ENCODE data around the gene CAST.
A peak's percentile ranks its signal among the peaks of the same experiment; 100 is the strongest.

The CAST gene

GRCh38 chr5:96785326-96786109 is 123.3 kb downstream of the CAST start:
- H3K9me3 Mint-ChIP-seq: peaks cover 4% of the 10 kb centered on the region
- no peak for TF ChIP-seq CTCF (IDR thresholded peaks at IDR 0.05)
- no peak for DNase-seq
- H3K27me3 Mint-ChIP-seq (ENCODE audit: low read depth, poor library complexity): no peaks in the 10 kb centered on the region
- H3K36me3 Mint-ChIP-seq (ENCODE audit: low read depth): peaks cover 36% of the 10 kb centered on the region
- no peak overlapping the region for H3K27ac Mint-ChIP-seq
- peaks cover 11% of the 10 kb centered on the region for H3K4me1 Mint-ChIP-seq
- H3K4me3 Mint-ChIP-seq: no peak overlapping the region

- DNase-seq: no peak
- Mint-ChIP-seq H3K4me1 (peaks cover 11% of the 10 kb centered on the region), H3K9me3 (no peaks in the 10 kb centered on the region), H3K36me3 (ENCODE audit: low read depth) (peaks cover 35% of the 10 kb centered on the region), H3K27me3 (ENCODE audit: low read depth, poor library complexity) (no peaks in the 10 kb centered on the region), H3K4me3 (no peak overlapping the region), H3K27ac (peak overlapping the region; percentile 75)
- no peak for TF ChIP-seq CTCF (IDR thresholded peaks at IDR 0.05)
Observed at GRCh38 chr5:96788112-96788749, 126.1 kb downstream of the CAST start.

GRCh38 chr5:96789794-96790330 is 127.7 kb downstream of the CAST start:
- Mint-ChIP-seq H3K9me3 (no peaks in the 10 kb centered on the region), H3K27me3 (ENCODE audit: low read depth, poor library complexity) (no peaks in the 10 kb centered on the region), H3K36me3 (ENCODE audit: low read depth) (peaks cover 20% of the 10 kb centered on the region), H3K4me3 (no peak overlapping the region), H3K4me1 (peaks cover 11% of the 10 kb centered on the region), H3K27ac (no peak overlapping the region)
- no peak for DNase-seq
- no peak for TF ChIP-seq CTCF (IDR thresholded peaks at IDR 0.05)

GRCh38 chr5:96790961-96791504 is 128.9 kb downstream of the CAST start:
- H3K4me1 Mint-ChIP-seq: no peaks in the 10 kb centered on the region
- TF ChIP-seq CTCF (IDR thresholded peaks at IDR 0.05): no peak
- no peak overlapping the region for H3K4me3 Mint-ChIP-seq
- H3K9me3 Mint-ChIP-seq: peaks cover 3% of the 10 kb centered on the region
- H3K27me3 Mint-ChIP-seq (ENCODE audit: low read depth, poor library complexity): no peaks in the 10 kb centered on the region
- no peak for DNase-seq
- no peak overlapping the region for H3K27ac Mint-ChIP-seq
- peaks cover 15% of the 10 kb centered on the region for H3K36me3 Mint-ChIP-seq (ENCODE audit: low read depth)

- no peak for DNase-seq
- Mint-ChIP-seq H3K4me3 (no peak overlapping the region), H3K9me3 (peaks cover 3% of the 10 kb centered on the region), H3K27ac (no peak overlapping the region), H3K27me3 (ENCODE audit: low read depth, poor library complexity) (no peaks in the 10 kb centered on the region), H3K4me1 (no peaks in the 10 kb centered on the region), H3K36me3 (ENCODE audit: low read depth) (peaks cover 39% of the 10 kb centered on the region)
- TF ChIP-seq CTCF (IDR thresholded peaks at IDR 0.05): no peak
Observed at GRCh38 chr5:96794757-96795156, 132.6 kb downstream of the CAST start.
